Sigmoid colon (tissue), 7 donors: Measurements from ENCODE around the gene RUFY4. TPM values are rescaled to one million over a fixed set of nuclear protein-coding genes. Genes with fewer than 3 reads are reported as not detected.

Source experiments
- DNase-seq: peaks from one replicate; pipeline ENCODE4 v3.0.0-alpha.2; 2019
- H3K27ac ChIP-seq, 4 donors: fragments of 200-600 bp; sonication (generic); one replicate each; pipeline ENCODE4 v1.5.1; 2016 to 2019; ENCODE audit warnings: mild to moderate bottlenecking in 1 of 4
- H3K27me3 ChIP-seq, 3 donors: fragments of 200-600 bp; sonication (generic); one replicate each; pipeline ENCODE4 v1.5.1; 2019; ENCODE audit warnings: mild to moderate bottlenecking in 1 of 3
- H3K36me3 ChIP-seq, 4 donors: fragments of 200-600 bp; sonication (generic); one replicate each; pipeline ENCODE4 v1.5.1; 2016 to 2019
- H3K4me1 ChIP-seq, 4 donors: fragments of 200-600 bp; sonication (generic); one replicate each; pipeline ENCODE4 v1.5.1; 2017 to 2019
- H3K4me3 ChIP-seq, 4 donors: fragments of 200-600 bp; sonication (generic); one replicate each; pipeline ENCODE4 v1.5.1; 2017 to 2019; ENCODE audit warnings: mild to moderate bottlenecking in 2 of 4, moderate library complexity in 1 of 4
- H3K9me3 ChIP-seq, 4 donors: fragments of 200-600 bp in 3 of 4; sonication (generic) in 3 of 4; one replicate each; pipeline versions ENCODE4 v1.5.1 to v1.6.1; 2013 to 2019
- CTCF ChIP-seq, 4 experiments: fragments of 450-650 bp in 3 of 4; fragments of 200-600 bp in 1 of 4; IDR thresholded peaks; one replicate each; pipeline ENCODE4 v1.5.1; 2016 to 2019; ENCODE audit warnings: antibody characterized with exemption in 4 of 4, mild to moderate bottlenecking in 3 of 4, moderate library complexity in 2 of 4
- EP300 ChIP-seq, 4 donors: sonication (generic); formaldehyde crosslinking; IDR thresholded peaks; one replicate each; pipeline ENCODE4 v1.6.1; 2017; ENCODE audit warnings: antibody characterized with exemption in 4 of 4
- POLR2A ChIP-seq, 2 donors: fragments of 450-650 bp; IDR thresholded peaks; one replicate each; pipeline ENCODE4 v1.6.1; 2016; ENCODE audit warnings: antibody characterized with exemption in 2 of 2, mild to moderate bottlenecking in 2 of 2, moderate library complexity in 2 of 2
- POLR2AphosphoS5 ChIP-seq, 4 donors: sonication (generic); formaldehyde crosslinking; IDR thresholded peaks; one replicate each; pipeline ENCODE4 v1.6.1; 2017; ENCODE audit warnings: antibody characterized with exemption in 4 of 4
- WGBS, 2 donors: extraction: QIAGEN DNeasy Blood & Tissue Kit; methylation state at CpG; one replicate each; pipeline ENCODE4 v1.1.7; 2013; 5-methylcytosine and 5-hydroxymethylcytosine counted together
- intact Hi-C: fragments of 100-400 bp; cut with DNase I; formaldehyde crosslinking; loops from one replicate; pipeline ENCODE4 v1.15.1; 2023
- polyA plus RNA-seq, 3 donors: library from polyadenylated mRNA; stranded (reverse); fragments of 200-250 nt; gene quantifications; one replicate each; pipeline ENCODE4 v1.2.3, GENCODE V29; 2013
- total RNA-seq, 4 donors: library from RNA; depleted of rRNA; stranded (reverse); fragments of >200 nt; gene quantifications; one replicate each; pipeline ENCODE4 v1.1.0, GENCODE V29; 2016
- donor health status: healthy with polysubstance abuse.
- donor health status: Bipolar disorder and iron deficiency.
- donor health status: healthy.

The RUFY4 gene
- total and polyA plus RNA-seq, 7 donors: 0.16 to 0.73 (median 0.55) TPM; not detected in 4

- Histone ChIP-seq H3K27me3 (no peaks in the 10 kb centered on the region), H3K27ac (no peak overlapping the region), H3K36me3 (no peaks in the 10 kb centered on the region), H3K4me1 (no peaks in the 10 kb centered on the region), H3K9me3 (no peaks in the 10 kb centered on the region), H3K4me3 (no peak overlapping the region)
- intact Hi-C loops: no loop called here
- WGBS, 2 donors: 51 to 74% methylated on average over 6 of the region's 6 CpGs
- DNase-seq: no peak
- no peak for TF ChIP-seq POLR2AphosphoS5 (IDR thresholded peaks at IDR 0.05)
These were observed 60.5 kb downstream of the RUFY4 start for GRCh38 chr2:218129458-218130135.

DNA sequence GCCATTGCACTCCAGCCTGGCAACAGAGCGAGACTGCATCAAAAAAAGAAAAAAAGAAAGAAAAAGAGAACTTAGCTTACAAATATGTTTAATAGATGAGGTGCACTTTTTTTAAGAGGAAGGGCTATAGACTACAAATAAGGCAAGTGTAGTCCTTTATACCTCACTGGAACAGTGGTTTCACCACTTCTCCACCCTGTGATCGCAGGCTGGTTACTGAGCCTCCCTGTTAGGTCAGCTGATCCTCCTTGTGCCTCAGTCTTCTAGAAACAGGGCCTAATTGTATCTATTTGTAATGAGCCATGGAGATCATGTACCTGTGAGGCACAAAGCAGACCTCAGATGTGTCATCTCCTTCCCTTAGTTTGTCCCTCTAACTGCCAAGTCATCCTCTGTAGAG lies 61.3 kb downstream of the RUFY4 start:
- intact Hi-C loops: no loop called here
- TF ChIP-seq CTCF (IDR thresholded peaks at IDR 0.05): no peak
- TF ChIP-seq EP300 (IDR thresholded peaks at IDR 0.05): no peak
- no peak for TF ChIP-seq POLR2A (IDR thresholded peaks at IDR 0.05)
- no peak for TF ChIP-seq POLR2AphosphoS5 (IDR thresholded peaks at IDR 0.05)
- WGBS, 2 donors: 82 to 90% methylated on average over 2 of the region's 2 CpGs
- H3K36me3 ChIP-seq: no peaks in the 10 kb centered on the region
- no peak for DNase-seq
- no peaks in the 10 kb centered on the region for H3K27me3 ChIP-seq
- H3K27ac ChIP-seq: no peak overlapping the region
- H3K4me1 ChIP-seq: no peaks in the 10 kb centered on the region
- no peaks in the 10 kb centered on the region for H3K9me3 ChIP-seq
- H3K4me3 ChIP-seq: no peak overlapping the region

DNA sequence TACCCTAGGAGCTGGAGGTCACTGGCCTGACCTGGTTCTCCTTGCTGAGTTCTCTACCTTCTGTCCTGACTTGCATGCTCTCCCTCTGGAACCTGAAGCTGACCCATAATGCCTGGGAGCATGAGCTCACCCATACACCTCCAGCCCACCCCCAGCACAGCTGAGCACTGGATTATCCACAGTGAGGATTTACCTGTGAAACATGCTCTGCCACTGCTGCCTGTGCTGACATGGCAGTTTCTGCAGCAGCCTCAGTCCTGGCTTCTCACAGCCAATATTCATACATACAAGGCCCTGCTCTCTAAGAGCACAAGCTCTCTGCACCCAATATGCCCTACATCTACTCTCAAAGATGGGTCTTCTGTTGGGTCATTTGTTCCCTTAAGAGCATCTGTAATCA lies 61.8 kb downstream of the RUFY4 start:
- no peak for DNase-seq
- intact Hi-C loops: no loop called here
- no peaks in the 10 kb centered on the region for H3K4me1 ChIP-seq
- no peaks in the 10 kb centered on the region for H3K36me3 ChIP-seq
- H3K27me3 ChIP-seq: no peaks in the 10 kb centered on the region
- no peak overlapping the region for H3K4me3 ChIP-seq
- H3K27ac ChIP-seq: no peak overlapping the region
- TF ChIP-seq POLR2AphosphoS5 (IDR thresholded peaks at IDR 0.05) (no peak), EP300 (IDR thresholded peaks at IDR 0.05) (no peak)
- H3K9me3 ChIP-seq: no peaks in the 10 kb centered on the region

DNA sequence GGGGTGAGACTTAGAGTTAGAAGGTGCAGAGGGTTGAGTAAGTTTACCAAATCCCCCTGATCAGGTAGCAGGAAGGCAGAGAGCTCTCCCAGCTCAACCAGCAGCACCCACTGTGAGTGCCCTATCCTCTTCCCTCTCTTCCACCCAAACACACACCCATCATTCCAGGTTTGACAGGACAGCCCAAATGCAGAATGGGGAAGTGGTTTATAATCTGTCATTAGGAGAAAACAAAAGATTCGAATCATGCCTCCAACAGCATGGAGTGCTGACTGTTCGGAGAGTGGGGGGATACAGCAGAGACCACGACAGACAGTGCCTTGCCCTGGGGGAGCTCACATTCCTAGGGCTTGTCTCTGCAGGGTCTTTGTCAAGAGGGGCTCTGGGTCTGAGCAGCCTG lies 68.5 kb downstream of the RUFY4 start:
- Histone ChIP-seq H3K36me3 (no peaks in the 10 kb centered on the region), H3K27ac (no peak overlapping the region), H3K4me3 (no peak overlapping the region), H3K9me3 (no peaks in the 10 kb centered on the region), H3K27me3 (peaks cover 0 to 11% (median 0%) of the 10 kb centered on the region in 3 donors), H3K4me1 (peaks cover 0 to 8% (median 2%) of the 10 kb centered on the region in 4 donors)
- TF ChIP-seq CTCF (IDR thresholded peaks at IDR 0.05) (no peak), POLR2AphosphoS5 (IDR thresholded peaks at IDR 0.05) (no peak), EP300 (IDR thresholded peaks at IDR 0.05) (no peak), POLR2A (IDR thresholded peaks at IDR 0.05) (no peak)
- no peak for DNase-seq
- intact Hi-C loops: no loop called here
- WGBS, 2 donors: 27 to 47% methylated on average over 3 of the region's 3 CpGs

DNA sequence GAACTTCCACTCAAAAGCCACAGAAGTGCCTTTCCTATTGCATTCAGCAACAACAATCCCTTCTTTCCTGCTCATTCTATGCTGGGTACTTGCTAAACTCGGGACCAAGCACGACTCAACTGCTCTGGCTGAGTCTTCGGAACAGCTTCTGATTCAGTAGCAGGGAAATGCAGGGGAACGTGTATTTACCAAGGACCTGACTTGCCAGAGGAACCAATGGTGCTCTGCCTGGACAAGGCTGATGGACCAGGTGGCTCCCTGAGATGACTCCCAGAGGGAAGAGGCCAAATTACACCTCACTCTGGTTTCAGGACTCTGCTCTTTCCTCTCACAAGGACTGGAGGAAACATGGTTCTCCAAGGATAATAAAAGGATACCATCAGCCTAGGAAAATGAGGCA lies 69.0 kb downstream of the RUFY4 start:
- TF ChIP-seq CTCF (IDR thresholded peaks at IDR 0.05) (no peak), POLR2AphosphoS5 (IDR thresholded peaks at IDR 0.05) (no peak), POLR2A (IDR thresholded peaks at IDR 0.05) (no peak), EP300 (IDR thresholded peaks at IDR 0.05) (no peak)
- intact Hi-C loops: no loop called here
- DNase-seq: no peak
- H3K4me1 ChIP-seq: peaks cover 0 to 8% (median 2%) of the 10 kb centered on the region in 4 donors
- H3K27ac ChIP-seq: no peak overlapping the region
- WGBS, 2 donors: 62 to 74% methylated on average over 4 of the region's 4 CpGs
- no peak overlapping the region for H3K4me3 ChIP-seq
- peaks cover 0 to 11% (median 0%) of the 10 kb centered on the region in 3 donors for H3K27me3 ChIP-seq
- H3K9me3 ChIP-seq: no peaks in the 10 kb centered on the region
- no peaks in the 10 kb centered on the region for H3K36me3 ChIP-seq

Other genes with a start within 250 kb of the RUFY4 start
- gene TNS1, start 66.3 kb upstream of the RUFY4 start, total RNA-seq: 1,000 to 10,000 TPM in 2 of 4 donors, 100 to 1,000 TPM in 2; 444 to 1,607 (median 968) TPM
- 10 to 100 TPM in 2 of 3 donors, 1 to 10 TPM in 1; 3.7 to 57.2 (median 13.8) TPM for gene TNS1, start 66.3 kb upstream of the RUFY4 start, polyA plus RNA-seq
- gene CXCR2, start 56.8 kb downstream of the RUFY4 start, total RNA-seq: not detected
- gene CXCR2, start 56.8 kb downstream of the RUFY4 start, polyA plus RNA-seq: under 1 TPM; 0.12 to 0.60 (median 0.46) TPM
- not detected for gene CXCR1, start 97.7 kb downstream of the RUFY4 start, total RNA-seq
- 1 to 10 TPM in 1 of 3 donors, under 1 TPM in 2; 0.07 to 1.2 (median 0.46) TPM for gene CXCR1, start 97.7 kb downstream of the RUFY4 start, polyA plus RNA-seq
- gene ARPC2, start 147.9 kb downstream of the RUFY4 start, total RNA-seq: 100 to 1,000 TPM; 235 to 267 (median 258) TPM
- gene ARPC2, start 147.9 kb downstream of the RUFY4 start, polyA plus RNA-seq: 100 to 1,000 TPM; 366 to 517 (median 411) TPM
- gene GPBAR1, start 191.8 kb downstream of the RUFY4 start, total RNA-seq: 1 to 10 TPM; 3.1 to 7.1 (median 5.4) TPM
- 1 to 10 TPM in 2 of 3 donors, under 1 TPM in 1; 0.60 to 2.5 (median 1.4) TPM for gene GPBAR1, start 191.8 kb downstream of the RUFY4 start, polyA plus RNA-seq
- 100 to 1,000 TPM in 1 of 4 donors, 10 to 100 TPM in 3; 85.7 to 103 (median 90.0) TPM for gene AAMP, start 200.9 kb downstream of the RUFY4 start, total RNA-seq
- gene AAMP, start 200.9 kb downstream of the RUFY4 start, polyA plus RNA-seq: 100 to 1,000 TPM; 108 to 141 (median 138) TPM
- 10 to 100 TPM; 46.8 to 95.1 (median 69.1) TPM for gene PNKD, start 201.3 kb downstream of the RUFY4 start, total RNA-seq
- 100 to 1,000 TPM; 112 to 199 (median 190) TPM for gene PNKD, start 201.3 kb downstream of the RUFY4 start, polyA plus RNA-seq
- gene TMBIM1, start 223.2 kb downstream of the RUFY4 start, total RNA-seq: 100 to 1,000 TPM; 116 to 157 (median 146) TPM
- gene TMBIM1, start 223.2 kb downstream of the RUFY4 start, polyA plus RNA-seq: 100 to 1,000 TPM in 2 of 3 donors, 10 to 100 TPM in 1; 90.2 to 204 (median 109) TPM